ENCODE results near the gene PTCD2.

PTCD2 gene

GRCh38 chr5:72351376-72351775 lies 31.2 kb downstream of the PTCD2 start:
- H3K27me3 ChIP-seq (ENCODE audit: insufficient read depth, poor library complexity, severe bottlenecking), result no peaks in the 10 kb centered on the region

GRCh38 chr5:72352616-72353015 lies 32.4 kb downstream of the PTCD2 start:
- TF ChIP-seq REST (IDR thresholded peaks at IDR 0.05; ENCODE audit: insufficient replicate concordance, low read depth) (no peak), GABPA (IDR thresholded peaks at IDR 0.05; ENCODE audit: low read depth) (no peak), SPI1 (IDR thresholded peaks at IDR 0.05; ENCODE audit: borderline replicate concordance, low read depth) (no peak), CTCF (IDR thresholded peaks at IDR 0.05; ENCODE audit: insufficient read depth, low read length) (no peak), POLR2AphosphoS5 (IDR thresholded peaks at IDR 0.05; ENCODE audit: low read depth) (no peak)

More at GRCh38 chr5:72351376-72351775, 31.2 kb downstream of the PTCD2 start:
- DNase-seq (ENCODE audit: low read depth in 1 of 2, low spot score in 1 of 2), result no peak
- no peak overlapping the region for H3K4me3 ChIP-seq (replicated peaks; ENCODE audit: insufficient read depth, low read length)
- H3K27ac ChIP-seq (replicated peaks), result no peak overlapping the region
- TF ChIP-seq REST (IDR thresholded peaks at IDR 0.05; ENCODE audit: insufficient replicate concordance, low read depth) (no peak), CTCF (IDR thresholded peaks at IDR 0.05; ENCODE audit: insufficient read depth, low read length) (no peak), POLR2AphosphoS5 (IDR thresholded peaks at IDR 0.05; ENCODE audit: low read depth) (no peak), SPI1 (IDR thresholded peaks at IDR 0.05; ENCODE audit: borderline replicate concordance, low read depth) (no peak), GABPA (IDR thresholded peaks at IDR 0.05; ENCODE audit: low read depth) (no peak)

GRCh38 chr5:72353046-72353445 lies 32.9 kb downstream of the PTCD2 start:
- no peak overlapping the region for H3K27ac ChIP-seq (replicated peaks)
- no peaks in the 10 kb centered on the region for H3K27me3 ChIP-seq (ENCODE audit: insufficient read depth, poor library complexity, severe bottlenecking)
- TF ChIP-seq CTCF (IDR thresholded peaks at IDR 0.05; ENCODE audit: insufficient read depth, low read length), result no peak
- TF ChIP-seq POLR2AphosphoS5 (IDR thresholded peaks at IDR 0.05; ENCODE audit: low read depth), result no peak
- no peak for TF ChIP-seq REST (IDR thresholded peaks at IDR 0.05; ENCODE audit: insufficient replicate concordance, low read depth)
- H3K4me3 ChIP-seq (replicated peaks; ENCODE audit: insufficient read depth, low read length), result no peak overlapping the region
- no peak for DNase-seq (ENCODE audit: low read depth in 1 of 2, low spot score in 1 of 2)

More at GRCh38 chr5:72352616-72353015, 32.4 kb downstream of the PTCD2 start:
- DNase-seq (ENCODE audit: low read depth in 1 of 2, low spot score in 1 of 2), result no peak
- H3K27me3 ChIP-seq (ENCODE audit: insufficient read depth, poor library complexity, severe bottlenecking), result no peaks in the 10 kb centered on the region
- no peak overlapping the region for H3K4me3 ChIP-seq (replicated peaks; ENCODE audit: insufficient read depth, low read length)
- H3K27ac ChIP-seq (replicated peaks), result no peak overlapping the region

All from HL-60 (cell line).